K562 (cell line): Measurements from ENCODE around the gene LRRC26. TPM values are rescaled to one million over a fixed set of nuclear protein-coding genes. Genes with fewer than 3 reads are reported as not detected.
A peak's percentile ranks its signal among the peaks of the same experiment; 100 is the strongest.

Experiments used
- BACH1 ChIP-seq: fragments of 200-800 bp; sonication (Bioruptor generic); IDR thresholded peaks from 2 replicates; pipeline ENCODE4 v1.6.1; 2016; ENCODE audit warnings: missing genetic modification characterization, missing compliant biosample characterization
- EHMT2 ChIP-seq: fragments of 450-650 bp; IDR thresholded peaks from 2 replicates; pipeline ENCODE4 v1.6.1; 2018; ENCODE audit warnings: antibody characterized with exemption
- EP400 ChIP-seq: fragments of 450-650 bp; IDR thresholded peaks from 2 replicates; pipeline ENCODE4 v1.6.1; 2017; ENCODE audit warnings: antibody characterized with exemption, mild to moderate bottlenecking, moderate library complexity
- PHB ChIP-seq: fragments of 250-450 bp; sonication (Bioruptor Pico); IDR thresholded peaks from 2 replicates; pipeline ENCODE4 v1.5.0; 2021
- POLR2G ChIP-seq: fragments of 200-400 bp; formaldehyde crosslinking; IDR thresholded peaks from 2 replicates; pipeline ENCODE4 v1.6.1; 2017; ENCODE audit warnings: low read depth, mild to moderate bottlenecking, antibody characterized with exemption, low read length, moderate library complexity
- PRPF4 ChIP-seq: fragments of 200-400 bp; formaldehyde crosslinking; IDR thresholded peaks from one replicate; pipeline ENCODE4 v1.6.1; 2017; ENCODE audit warnings: low read length, low read depth, mild to moderate bottlenecking; ENCODE audit not compliant: insufficient read depth, poor library complexity, severe bottlenecking
- RFX1 ChIP-seq: fragments of 450-650 bp; IDR thresholded peaks from 2 replicates; pipeline ENCODE4 v1.6.1; 2016; ENCODE audit warnings: mild to moderate bottlenecking, moderate library complexity
- SRSF7 ChIP-seq: fragments of 200-400 bp; formaldehyde crosslinking; optimal IDR thresholded peaks from 2 replicates; pipeline ENCODE3; 2017; ENCODE audit warnings: mild to moderate bottlenecking, low read depth, low read length
- ZNF764 ChIP-seq: fragments of 250-450 bp; sonication (Bioruptor Pico); IDR thresholded peaks from 2 replicates; pipeline ENCODE4 v1.4.0; 2020; ENCODE audit warnings: low read depth, mild to moderate bottlenecking, moderate library complexity
- ZNF778 ChIP-seq: fragments of 450-650 bp; formaldehyde crosslinking; IDR thresholded peaks from 2 replicates; pipeline ENCODE4 v1.4.0; 2020; ENCODE audit warnings: mild to moderate bottlenecking, moderate library complexity
- polyA plus RNA-seq, 8 experiments: library from polyadenylated mRNA; depleted of rRNA in 4 of 8; stranded (reverse) in 5 of 8; unstranded in 3 of 8; fragments of >200 nt; fragmentation: Nextera tagmentation in 2 of 8; fragmentation: Illumina TruSeq in 1 of 8; extraction: Ambion mirVana in 2 of 8; extraction: Trizol in 1 of 8; gene quantifications; 2 replicates each; pipeline versions ENCODE4 v1.2.1 to v1.2.3, GENCODE V29; 2011 to 2014; ENCODE audit warnings: inconsistent platforms in 1 of 8, missing spikeins in 1 of 8
- total RNA-seq, 7 experiments: library from RNA; depleted of rRNA in 6 of 7; stranded (reverse); fragments of >200 nt in 6 of 7; fragmentation: Illumina TruSeq in 2 of 7; extraction: Trizol in 2 of 7; gene quantifications; 2 replicates each; pipeline versions ENCODE4 v1.2.1 to v1.2.3, GENCODE V29; 2011 to 2021; ENCODE audit warnings: low replicate concordance in 1 of 7
- TF ChIP-seq, protein P1 (sequence below): fragments of 250-450 bp; sonication (Bioruptor Pico); IDR thresholded peaks from 2 replicates; pipeline ENCODE4 v1.8.0; 2021; ENCODE audit warnings: mild to moderate bottlenecking, moderate library complexity
- TF ChIP-seq, protein P2 (sequence below): fragments of 450-650 bp; IDR thresholded peaks from 2 replicates; pipeline ENCODE4 v1.6.1; 2016; ENCODE audit warnings: antibody characterized with exemption
- TF ChIP-seq, protein P3 (sequence below): fragments of 450-650 bp; formaldehyde crosslinking; IDR thresholded peaks from 2 replicates; pipeline ENCODE4 v1.4.0; 2022; ENCODE audit warnings: missing genetic modification characterization
- TF ChIP-seq, protein P4 (sequence below): fragments of 250-450 bp; sonication (Bioruptor Pico); IDR thresholded peaks from 2 replicates; pipeline ENCODE4 v1.5.0; 2021
- TF ChIP-seq, protein P5 (sequence below): fragments of 250-450 bp; sonication (Bioruptor Pico); IDR thresholded peaks from 2 replicates; pipeline ENCODE4 v1.9.0; 2021; ENCODE audit warnings: mild to moderate bottlenecking
- TF ChIP-seq, protein P6 (sequence below): sonication (generic); formaldehyde crosslinking; IDR thresholded peaks from 2 replicates; pipeline ENCODE4 v1.8.0; 2023; ENCODE audit warnings: missing genetic modification reagents, mild to moderate bottlenecking, borderline replicate concordance

Gene LRRC26
- total and polyA plus RNA-seq, 9 of the 15 experiments (the other 6 are each of a cell fraction or from before 2014, with no cell fraction given), result not detected

DNA sequence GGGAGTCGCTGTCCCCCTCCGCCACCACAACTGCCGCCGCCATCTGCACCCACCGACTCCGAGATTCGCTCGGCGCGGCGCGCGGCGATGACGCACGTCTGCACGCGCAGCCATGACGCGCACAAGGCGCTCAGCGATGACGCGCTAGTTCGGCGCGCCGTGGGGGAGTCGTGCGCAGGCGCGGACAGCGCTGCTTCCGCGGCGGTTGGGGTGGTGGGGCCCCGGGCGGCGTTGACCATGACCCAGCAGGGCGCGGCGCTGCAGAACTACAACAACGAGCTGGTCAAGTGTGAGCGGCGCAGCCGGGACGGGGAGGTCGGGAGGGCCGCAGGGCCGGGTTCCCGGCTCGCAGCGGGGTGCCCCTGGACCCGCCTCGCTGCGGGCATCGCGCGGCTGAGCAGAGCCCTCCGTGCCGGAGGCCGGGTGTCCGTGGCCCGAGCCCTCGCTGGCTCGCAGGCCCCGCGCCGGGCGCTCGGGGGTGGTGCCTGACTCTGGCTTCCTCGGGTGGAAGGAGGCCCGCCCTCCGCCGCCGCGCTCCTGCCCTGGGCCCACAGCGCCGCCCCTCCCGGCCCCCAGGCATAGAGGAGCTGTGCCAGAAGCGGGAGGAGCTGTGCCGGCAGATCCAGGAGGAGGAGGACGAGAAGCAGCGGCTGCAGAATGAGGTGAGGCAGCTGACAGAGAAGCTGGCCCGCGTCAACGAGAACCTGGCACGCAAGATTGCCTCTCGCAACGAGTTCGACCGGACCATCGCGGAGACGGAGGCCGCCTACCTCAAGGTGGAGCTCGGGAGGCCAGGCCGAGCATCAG, 18.8 kb upstream of the LRRC26 start, which contains the start of the genes ANAPC2 and SSNA1 (continued):
- TF ChIP-seq, protein P1, sequence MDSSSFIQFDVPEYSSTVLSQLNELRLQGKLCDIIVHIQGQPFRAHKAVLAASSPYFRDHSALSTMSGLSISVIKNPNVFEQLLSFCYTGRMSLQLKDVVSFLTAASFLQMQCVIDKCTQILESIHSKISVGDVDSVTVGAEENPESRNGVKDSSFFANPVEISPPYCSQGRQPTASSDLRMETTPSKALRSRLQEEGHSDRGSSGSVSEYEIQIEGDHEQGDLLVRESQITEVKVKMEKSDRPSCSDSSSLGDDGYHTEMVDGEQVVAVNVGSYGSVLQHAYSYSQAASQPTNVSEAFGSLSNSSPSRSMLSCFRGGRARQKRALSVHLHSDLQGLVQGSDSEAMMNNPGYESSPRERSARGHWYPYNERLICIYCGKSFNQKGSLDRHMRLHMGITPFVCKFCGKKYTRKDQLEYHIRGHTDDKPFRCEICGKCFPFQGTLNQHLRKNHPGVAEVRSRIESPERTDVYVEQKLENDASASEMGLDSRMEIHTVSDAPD (CRISPR knock-in tag), result no peak
- TF ChIP-seq, protein P2, sequence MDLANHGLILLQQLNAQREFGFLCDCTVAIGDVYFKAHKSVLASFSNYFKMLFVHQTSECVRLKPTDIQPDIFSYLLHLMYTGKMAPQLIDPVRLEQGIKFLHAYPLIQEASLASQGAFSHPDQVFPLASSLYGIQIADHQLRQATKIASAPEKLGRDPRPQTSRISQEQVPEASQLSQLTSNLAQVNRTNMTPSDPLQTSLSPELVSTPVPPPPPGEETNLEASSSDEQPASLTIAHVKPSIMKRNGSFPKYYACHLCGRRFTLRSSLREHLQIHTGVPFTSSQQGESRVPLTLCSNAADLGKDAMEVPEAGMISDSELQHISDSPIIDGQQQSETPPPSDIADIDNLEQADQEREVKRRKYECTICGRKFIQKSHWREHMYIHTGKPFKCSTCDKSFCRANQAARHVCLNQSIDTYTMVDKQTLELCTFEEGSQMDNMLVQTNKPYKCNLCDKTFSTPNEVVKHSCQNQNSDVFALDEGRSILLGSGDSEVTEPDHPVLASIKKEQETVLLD, result peak; percentile 79
- no peak for TF ChIP-seq ZNF764 (CRISPR knock-in tag)
- TF ChIP-seq BACH1 (tag), result no peak
- TF ChIP-seq, protein P3, sequence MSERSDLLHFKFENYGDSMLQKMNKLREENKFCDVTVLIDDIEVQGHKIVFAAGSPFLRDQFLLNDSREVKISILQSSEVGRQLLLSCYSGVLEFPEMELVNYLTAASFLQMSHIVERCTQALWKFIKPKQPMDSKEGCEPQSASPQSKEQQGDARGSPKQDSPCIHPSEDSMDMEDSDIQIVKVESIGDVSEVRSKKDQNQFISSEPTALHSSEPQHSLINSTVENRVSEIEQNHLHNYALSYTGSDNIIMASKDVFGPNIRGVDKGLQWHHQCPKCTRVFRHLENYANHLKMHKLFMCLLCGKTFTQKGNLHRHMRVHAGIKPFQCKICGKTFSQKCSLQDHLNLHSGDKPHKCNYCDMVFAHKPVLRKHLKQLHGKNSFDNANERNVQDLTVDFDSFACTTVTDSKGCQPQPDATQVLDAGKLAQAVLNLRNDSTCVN (CRISPR knock-in tag), result no peak
- no peak for TF ChIP-seq RFX1
- peak; percentile 74 for TF ChIP-seq PRPF4
- TF ChIP-seq POLR2G, result peak; percentile 97
- TF ChIP-seq, protein P4, sequence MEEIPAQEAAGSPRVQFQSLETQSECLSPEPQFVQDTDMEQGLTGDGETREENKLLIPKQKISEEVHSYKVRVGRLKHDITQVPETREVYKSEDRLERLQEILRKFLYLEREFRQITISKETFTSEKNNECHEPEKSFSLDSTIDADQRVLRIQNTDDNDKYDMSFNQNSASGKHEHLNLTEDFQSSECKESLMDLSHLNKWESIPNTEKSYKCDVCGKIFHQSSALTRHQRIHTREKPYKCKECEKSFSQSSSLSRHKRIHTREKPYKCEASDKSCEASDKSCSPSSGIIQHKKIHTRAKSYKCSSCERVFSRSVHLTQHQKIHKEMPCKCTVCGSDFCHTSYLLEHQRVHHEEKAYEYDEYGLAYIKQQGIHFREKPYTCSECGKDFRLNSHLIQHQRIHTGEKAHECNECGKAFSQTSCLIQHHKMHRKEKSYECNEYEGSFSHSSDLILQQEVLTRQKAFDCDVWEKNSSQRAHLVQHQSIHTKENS, result no peak
- peak; percentile 85; the same call in 1 of the 2 replicates for TF ChIP-seq EP400
- TF ChIP-seq ZNF778 (CRISPR knock-in tag), result no peak
- TF ChIP-seq, protein P5, sequence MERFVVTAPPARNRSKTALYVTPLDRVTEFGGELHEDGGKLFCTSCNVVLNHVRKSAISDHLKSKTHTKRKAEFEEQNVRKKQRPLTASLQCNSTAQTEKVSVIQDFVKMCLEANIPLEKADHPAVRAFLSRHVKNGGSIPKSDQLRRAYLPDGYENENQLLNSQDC (CRISPR knock-in tag), result peak; percentile 35; the same call in 1 of the 2 replicates
- TF ChIP-seq PHB (CRISPR knock-in tag), result no peak
- no peak for TF ChIP-seq SRSF7
- TF ChIP-seq, protein P6, sequence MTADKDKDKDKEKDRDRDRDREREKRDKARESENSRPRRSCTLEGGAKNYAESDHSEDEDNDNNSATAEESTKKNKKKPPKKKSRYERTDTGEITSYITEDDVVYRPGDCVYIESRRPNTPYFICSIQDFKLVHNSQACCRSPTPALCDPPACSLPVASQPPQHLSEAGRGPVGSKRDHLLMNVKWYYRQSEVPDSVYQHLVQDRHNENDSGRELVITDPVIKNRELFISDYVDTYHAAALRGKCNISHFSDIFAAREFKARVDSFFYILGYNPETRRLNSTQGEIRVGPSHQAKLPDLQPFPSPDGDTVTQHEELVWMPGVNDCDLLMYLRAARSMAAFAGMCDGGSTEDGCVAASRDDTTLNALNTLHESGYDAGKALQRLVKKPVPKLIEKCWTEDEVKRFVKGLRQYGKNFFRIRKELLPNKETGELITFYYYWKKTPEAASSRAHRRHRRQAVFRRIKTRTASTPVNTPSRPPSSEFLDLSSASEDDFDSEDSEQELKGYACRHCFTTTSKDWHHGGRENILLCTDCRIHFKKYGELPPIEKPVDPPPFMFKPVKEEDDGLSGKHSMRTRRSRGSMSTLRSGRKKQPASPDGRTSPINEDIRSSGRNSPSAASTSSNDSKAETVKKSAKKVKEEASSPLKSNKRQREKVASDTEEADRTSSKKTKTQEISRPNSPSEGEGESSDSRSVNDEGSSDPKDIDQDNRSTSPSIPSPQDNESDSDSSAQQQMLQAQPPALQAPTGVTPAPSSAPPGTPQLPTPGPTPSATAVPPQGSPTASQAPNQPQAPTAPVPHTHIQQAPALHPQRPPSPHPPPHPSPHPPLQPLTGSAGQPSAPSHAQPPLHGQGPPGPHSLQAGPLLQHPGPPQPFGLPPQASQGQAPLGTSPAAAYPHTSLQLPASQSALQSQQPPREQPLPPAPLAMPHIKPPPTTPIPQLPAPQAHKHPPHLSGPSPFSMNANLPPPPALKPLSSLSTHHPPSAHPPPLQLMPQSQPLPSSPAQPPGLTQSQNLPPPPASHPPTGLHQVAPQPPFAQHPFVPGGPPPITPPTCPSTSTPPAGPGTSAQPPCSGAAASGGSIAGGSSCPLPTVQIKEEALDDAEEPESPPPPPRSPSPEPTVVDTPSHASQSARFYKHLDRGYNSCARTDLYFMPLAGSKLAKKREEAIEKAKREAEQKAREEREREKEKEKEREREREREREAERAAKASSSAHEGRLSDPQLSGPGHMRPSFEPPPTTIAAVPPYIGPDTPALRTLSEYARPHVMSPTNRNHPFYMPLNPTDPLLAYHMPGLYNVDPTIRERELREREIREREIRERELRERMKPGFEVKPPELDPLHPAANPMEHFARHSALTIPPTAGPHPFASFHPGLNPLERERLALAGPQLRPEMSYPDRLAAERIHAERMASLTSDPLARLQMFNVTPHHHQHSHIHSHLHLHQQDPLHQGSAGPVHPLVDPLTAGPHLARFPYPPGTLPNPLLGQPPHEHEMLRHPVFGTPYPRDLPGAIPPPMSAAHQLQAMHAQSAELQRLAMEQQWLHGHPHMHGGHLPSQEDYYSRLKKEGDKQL, result no peak
- no peak for TF ChIP-seq EHMT2
